Neural crest cell (in vitro differentiated cells): ENCODE results near the gene ERC2. TPM values are rescaled to one million over a fixed set of nuclear protein-coding genes. Genes with fewer than 3 reads are reported as not detected.

ENCODE experiments used
- DNase-seq: peaks from one replicate; pipeline ENCODE4 v3.0.0; 2021; ENCODE audit warnings: low read depth, mixed read lengths, low spot score
- H3K27ac Mint-ChIP-seq: one replicate; pipeline ENCODE4 v1.8.0; 2021; ENCODE audit warnings: mild to moderate bottlenecking, mixed read lengths; ENCODE audit not compliant: unreplicated experiment
- H3K27me3 Mint-ChIP-seq: 2 replicates; pipeline ENCODE4 v1.8.0; 2021; ENCODE audit warnings: low read depth, mild to moderate bottlenecking, mixed read lengths
- H3K36me3 Mint-ChIP-seq: 2 replicates; pipeline ENCODE4 v1.8.0; 2021; ENCODE audit warnings: low read depth, mild to moderate bottlenecking, mixed read lengths
- H3K4me1 Mint-ChIP-seq: 2 replicates; pipeline ENCODE4 v1.8.0; 2021; ENCODE audit warnings: mixed read lengths
- H3K4me3 Mint-ChIP-seq: one replicate; pipeline ENCODE4 v1.8.0; 2021; ENCODE audit warnings: mild to moderate bottlenecking, mixed read lengths
- H3K9me3 Mint-ChIP-seq: 2 replicates; pipeline ENCODE4 v1.8.0; 2021; ENCODE audit warnings: mixed read lengths
- total RNA-seq: library from RNA; stranded (reverse); gene quantifications from 2 replicates; pipeline ENCODE4 v1.2.1, GENCODE V29; 2021
- TF ChIP-seq, protein P1 (sequence below): fragments of 200-600 bp; sonication (generic); conservative IDR thresholded peaks from 2 replicates; pipeline ENCODE4 v1.5.0; 2021; ENCODE audit warnings: antibody characterized with exemption, mild to moderate bottlenecking

The ERC2 gene
- total RNA-seq, 1 donor from 2014 or later: 13.5 TPM

DNA sequence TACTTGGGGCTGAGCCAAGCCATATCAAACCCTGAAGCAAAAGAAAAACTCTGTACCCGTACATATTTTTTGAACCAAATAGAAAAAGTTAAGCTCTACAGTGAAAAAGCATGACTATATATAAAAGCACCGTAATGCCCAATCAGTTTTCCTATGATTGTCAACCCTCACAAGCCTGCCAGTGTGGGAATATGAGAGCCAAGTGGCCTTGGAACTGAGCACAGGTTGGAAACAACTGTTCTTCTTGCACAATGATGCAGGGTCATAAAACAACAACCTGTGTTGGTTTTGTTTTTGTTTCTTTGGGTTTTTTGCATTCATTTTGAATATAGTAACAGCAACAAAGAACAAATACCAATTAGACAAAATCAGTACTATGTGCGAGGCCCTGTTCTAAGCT, 3.5 kb upstream of the ERC2 start:
- H3K9me3 Mint-ChIP-seq: no peaks in the 10 kb centered on the region
- H3K4me1 Mint-ChIP-seq: peaks cover 8% of the 10 kb centered on the region
- TF ChIP-seq, protein P1, sequence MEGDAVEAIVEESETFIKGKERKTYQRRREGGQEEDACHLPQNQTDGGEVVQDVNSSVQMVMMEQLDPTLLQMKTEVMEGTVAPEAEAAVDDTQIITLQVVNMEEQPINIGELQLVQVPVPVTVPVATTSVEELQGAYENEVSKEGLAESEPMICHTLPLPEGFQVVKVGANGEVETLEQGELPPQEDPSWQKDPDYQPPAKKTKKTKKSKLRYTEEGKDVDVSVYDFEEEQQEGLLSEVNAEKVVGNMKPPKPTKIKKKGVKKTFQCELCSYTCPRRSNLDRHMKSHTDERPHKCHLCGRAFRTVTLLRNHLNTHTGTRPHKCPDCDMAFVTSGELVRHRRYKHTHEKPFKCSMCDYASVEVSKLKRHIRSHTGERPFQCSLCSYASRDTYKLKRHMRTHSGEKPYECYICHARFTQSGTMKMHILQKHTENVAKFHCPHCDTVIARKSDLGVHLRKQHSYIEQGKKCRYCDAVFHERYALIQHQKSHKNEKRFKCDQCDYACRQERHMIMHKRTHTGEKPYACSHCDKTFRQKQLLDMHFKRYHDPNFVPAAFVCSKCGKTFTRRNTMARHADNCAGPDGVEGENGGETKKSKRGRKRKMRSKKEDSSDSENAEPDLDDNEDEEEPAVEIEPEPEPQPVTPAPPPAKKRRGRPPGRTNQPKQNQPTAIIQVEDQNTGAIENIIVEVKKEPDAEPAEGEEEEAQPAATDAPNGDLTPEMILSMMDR: no peak
- no peaks in the 10 kb centered on the region for H3K36me3 Mint-ChIP-seq
- no peak overlapping the region for H3K4me3 Mint-ChIP-seq
- DNase-seq: no peak
- H3K27ac Mint-ChIP-seq: no peak overlapping the region
- peaks cover 39% of the 10 kb centered on the region for H3K27me3 Mint-ChIP-seq

DNA sequence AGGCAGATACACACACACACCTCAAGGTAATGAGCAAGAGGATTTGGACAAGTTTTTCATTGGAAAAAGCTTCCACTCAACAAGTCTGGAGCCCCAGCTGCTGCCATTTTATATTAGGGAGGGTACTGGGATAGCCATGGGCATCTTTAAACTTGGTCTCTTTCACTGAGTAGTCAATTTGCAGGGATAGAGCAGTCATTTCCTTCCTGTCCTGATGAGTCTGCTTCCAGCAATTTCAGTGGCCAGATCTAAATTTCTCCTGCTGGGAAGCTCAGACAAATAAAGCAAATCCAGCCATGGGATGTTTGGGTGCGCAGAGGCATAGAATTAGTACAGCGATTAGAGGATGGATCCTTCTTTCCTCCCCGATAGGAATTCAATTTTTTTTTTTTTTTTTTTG, 874 bp upstream of the ERC2 start:
- Mint-ChIP-seq H3K9me3 (no peaks in the 10 kb centered on the region), H3K27me3 (peaks cover 30% of the 10 kb centered on the region), H3K27ac (no peak overlapping the region), H3K36me3 (no peaks in the 10 kb centered on the region), H3K4me1 (peaks cover 13% of the 10 kb centered on the region), H3K4me3 (peak overlapping the region; percentile 74)
- no peak for DNase-seq
- TF ChIP-seq, protein P1: no peak

DNA sequence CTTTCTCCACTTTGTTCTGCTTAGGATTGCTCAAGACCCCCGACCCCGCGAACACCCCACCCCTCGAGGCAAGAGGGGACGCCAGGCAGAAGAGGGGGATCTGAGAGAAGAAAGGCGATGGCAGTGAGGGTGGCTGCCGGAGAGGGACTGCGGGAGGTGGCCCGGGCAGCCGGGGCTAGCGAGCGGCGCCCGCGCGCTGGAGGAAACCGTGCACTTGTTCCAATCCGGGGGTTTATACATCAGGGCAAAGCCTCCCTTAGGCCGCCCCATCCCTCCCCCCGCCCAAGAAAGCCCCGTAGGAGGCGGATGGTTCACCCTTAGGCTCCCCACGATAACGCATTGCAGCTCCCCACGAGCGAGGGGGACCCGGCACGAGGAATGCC, 475 bp downstream of the ERC2 start:
- no peaks in the 10 kb centered on the region for H3K9me3 Mint-ChIP-seq
- peak; percentile 26 for DNase-seq
- no peaks in the 10 kb centered on the region for H3K36me3 Mint-ChIP-seq
- no peak overlapping the region for H3K27ac Mint-ChIP-seq
- H3K4me3 Mint-ChIP-seq: peak overlapping the region; percentile 95
- peaks cover 22% of the 10 kb centered on the region for H3K27me3 Mint-ChIP-seq
- TF ChIP-seq, protein P1: no peak
- peaks cover 13% of the 10 kb centered on the region for H3K4me1 Mint-ChIP-seq

DNA sequence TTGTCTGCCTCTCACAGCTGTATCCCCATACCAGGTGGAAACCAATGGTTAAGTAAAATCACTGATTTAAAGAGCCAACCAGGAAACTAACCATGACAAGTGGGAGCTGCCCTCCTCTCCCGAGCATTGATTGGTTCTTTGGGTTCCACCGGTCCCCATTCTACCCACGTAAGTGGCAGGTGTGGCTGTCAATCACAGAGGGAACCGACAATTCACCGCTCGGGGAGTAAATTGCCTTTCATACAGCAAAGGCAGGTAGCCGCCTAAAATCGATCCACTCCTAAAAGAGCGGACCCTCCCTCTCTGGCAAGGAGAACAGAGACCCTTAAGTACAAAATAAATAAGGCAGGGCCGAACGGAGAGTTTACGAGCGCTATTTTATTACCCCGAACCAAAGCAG, 1.2 kb downstream of the ERC2 start:
- peaks cover 13% of the 10 kb centered on the region for H3K4me1 Mint-ChIP-seq

DNA sequence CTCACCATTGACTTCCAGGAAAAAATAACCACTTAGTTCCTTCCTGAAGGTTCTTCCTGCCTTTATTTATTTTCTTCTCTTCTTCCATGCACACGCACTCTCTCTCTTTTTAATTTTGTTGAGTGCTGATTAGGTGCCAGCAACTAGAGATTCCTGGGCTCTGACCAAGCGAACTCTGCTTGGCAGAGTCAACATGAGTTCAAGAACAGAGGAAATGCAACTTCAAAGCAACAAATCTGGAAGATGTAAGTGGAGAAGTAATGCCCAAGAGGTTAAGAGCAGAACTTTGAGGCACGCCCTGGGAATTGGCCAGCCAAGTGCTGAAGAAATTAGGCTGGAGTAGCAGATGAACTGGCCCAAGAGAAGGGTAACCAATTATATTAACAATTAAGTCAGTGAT, 8.5 kb downstream of the ERC2 start:
- TF ChIP-seq, protein P1: no peak
- no peak for DNase-seq
- H3K9me3 Mint-ChIP-seq: no peaks in the 10 kb centered on the region
- H3K27ac Mint-ChIP-seq: no peak overlapping the region
- H3K4me3 Mint-ChIP-seq: no peak overlapping the region
- H3K27me3 Mint-ChIP-seq: no peaks in the 10 kb centered on the region
- no peaks in the 10 kb centered on the region for H3K36me3 Mint-ChIP-seq
- peaks cover 12% of the 10 kb centered on the region for H3K4me1 Mint-ChIP-seq

More for the DNA sequence above, 1.2 kb downstream of the ERC2 start:
- Mint-ChIP-seq H3K36me3 (no peaks in the 10 kb centered on the region), H3K4me3 (peak overlapping the region; percentile 95), H3K27ac (peak overlapping the region; percentile 90), H3K27me3 (peaks cover 21% of the 10 kb centered on the region), H3K9me3 (no peaks in the 10 kb centered on the region)
- DNase-seq: peak; percentile 55
- TF ChIP-seq, protein P1: no peak

DNA sequence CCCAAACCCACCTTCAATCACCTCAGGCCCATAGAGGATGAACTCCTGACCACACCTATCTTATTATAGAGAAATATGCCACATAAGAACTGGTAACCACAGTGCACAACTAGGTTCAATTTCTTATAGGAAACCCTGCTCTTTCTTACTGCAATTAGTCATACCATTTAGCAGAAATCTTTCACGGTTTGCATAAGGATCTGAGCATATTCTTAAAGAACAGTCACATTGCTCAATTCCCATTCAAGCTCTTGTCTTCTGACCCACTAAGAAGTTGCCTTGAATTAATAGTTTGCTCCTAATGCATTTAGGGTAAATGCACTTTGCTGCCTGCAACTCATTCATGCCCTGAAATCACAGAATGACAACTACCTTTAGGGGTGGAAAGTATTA, 9.2 kb downstream of the ERC2 start:
- H3K36me3 Mint-ChIP-seq: no peaks in the 10 kb centered on the region
- H3K27ac Mint-ChIP-seq: no peak overlapping the region
- TF ChIP-seq, protein P1: no peak
- DNase-seq: no peak
- peaks cover 12% of the 10 kb centered on the region for H3K4me1 Mint-ChIP-seq
- no peak overlapping the region for H3K4me3 Mint-ChIP-seq
- no peaks in the 10 kb centered on the region for H3K27me3 Mint-ChIP-seq
- no peaks in the 10 kb centered on the region for H3K9me3 Mint-ChIP-seq
